Keratinocyte (primary cell): ENCODE measurements around the gene CDC42SE2.

Experiments used
- CTCF ChIP-seq, 3 experiments: IDR thresholded peaks in 1 of 3; conservative IDR thresholded peaks in 1 of 3; optimal IDR thresholded peaks in 1 of 3; 2 replicates in 2 of 3; 3 replicates in 1 of 3; pipeline versions ENCODE3 to v1.5.1; 2011; ENCODE audit warnings: low read length in 3 of 3, mild to moderate bottlenecking in 3 of 3, moderate library complexity in 2 of 3, control low read depth in 1 of 3, inconsistent platforms in 1 of 3; ENCODE audit not compliant: insufficient read depth in 2 of 3; ENCODE audit errors: extremely low read depth in 1 of 3
- EZH2 ChIP-seq: IDR thresholded peaks from one replicate; pipeline ENCODE4 v1.6.1; 2012; ENCODE audit warnings: inconsistent platforms, mild to moderate bottlenecking, low read length, moderate library complexity

DNA sequence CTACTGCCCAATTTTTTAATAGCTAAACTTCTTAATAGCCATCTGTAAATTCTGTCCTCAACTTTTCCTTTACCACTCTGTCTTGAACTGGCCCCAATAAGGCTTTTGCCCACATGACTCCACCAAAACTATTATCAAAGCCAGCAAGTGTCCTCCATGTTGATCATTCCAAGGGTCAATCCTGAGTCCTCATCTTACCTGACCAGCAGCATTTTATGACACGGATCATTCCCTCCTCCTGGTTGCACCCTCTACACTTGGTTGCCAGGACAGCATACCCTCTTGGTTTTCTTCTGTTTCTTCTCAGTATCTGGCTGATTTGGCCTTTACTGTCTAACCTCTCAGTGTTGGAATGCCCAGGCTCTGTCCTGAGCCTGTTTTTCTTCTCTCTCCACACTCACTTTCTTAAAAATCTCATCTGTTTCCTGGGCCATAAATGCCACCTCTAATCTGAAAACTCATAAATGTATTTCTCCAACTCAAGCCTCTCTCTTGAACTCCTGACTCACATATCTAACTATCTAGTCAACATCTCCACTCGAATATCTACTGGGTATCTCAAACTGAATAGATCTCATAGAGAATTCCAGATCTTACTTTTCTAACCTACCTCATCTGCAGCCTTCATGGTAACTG is 40.0 kb upstream of the CDC42SE2 start:
- TF ChIP-seq EZH2 (no peak), CTCF (optimal IDR thresholded peaks at IDR 0.05 in 1 of 3, IDR thresholded peaks at IDR 0.05 in 1 of 3, conservative IDR thresholded peaks at IDR 0.05 in 1 of 3; ENCODE audit: extremely low read depth in 1 of 3, insufficient read depth in 2 of 3, low read length in 3 of 3) (no peak)
